ENCODE data around the gene GPATCH8. TPM values are rescaled to one million over a fixed set of nuclear protein-coding genes. Genes with fewer than 3 reads are reported as not detected.

GPATCH8 gene
- total and polyA plus RNA-seq, 2 of the 8 experiments (the other 6 are each of a cell fraction or from before 2014, with no cell fraction given), result 20.5 to 58.1 TPM

- Histone ChIP-seq H2BK120ac (replicated peaks; ENCODE audit: low read depth, low read length) (no peak overlapping the region), H3K36me3 (ENCODE audit: control insufficient read depth in 2 of 4, insufficient read depth in 4 of 4, low read length in 3 of 4) (no peaks in the 10 kb centered on the region), H2BK12ac (ENCODE audit: low read depth, low read length) (0 out of 2 replicates have a peak overlapping the region, but pooled peaks have one; percentile 6), H3K4ac (replicated peaks; ENCODE audit: insufficient read length, low read depth, low read length) (no peak overlapping the region), H2AK5ac (ENCODE audit: low read depth, low read length) (no peak overlapping the region), H2AFZ (ENCODE audit: low read length) (no peak overlapping the region), H2BK20ac (ENCODE audit: low read length) (no peak overlapping the region), H3K23me2 (ENCODE audit: low read depth, low read length) (peaks cover 5% of the 10 kb centered on the region; the same call in 1 of the 2 replicates), H3K79me2 (ENCODE audit: control insufficient read depth in 1 of 2, insufficient read depth in 2 of 2, low read length in 2 of 2) (no peaks in the 10 kb centered on the region), H3K4me3 (ENCODE audit: extremely low read depth in 1 of 4, insufficient read depth in 2 of 4, low read depth in 3 of 4, low read length in 4 of 4) (peak overlapping the region in 1 of 4 experiments; percentile 44; a peak in 1 of 8 replicates), H3K9ac (replicated peaks in 1 of 4; ENCODE audit: extremely low read depth in 1 of 4, low read depth in 3 of 4, low read length in 3 of 4) (no peak overlapping the region; a peak in 2 of 7 replicates), H3K23ac (ENCODE audit: insufficient read length) (no peak overlapping the region), H4K8ac (ENCODE audit: extremely low read depth, insufficient read depth, low read length) (no peak overlapping the region; the same call in 1 of the 2 replicates), H3K4me2 (ENCODE audit: insufficient read depth in 1 of 2, low read depth in 2 of 2, low read length in 2 of 2) (peak overlapping the region; percentile 45 to 55; a peak in 3 of 4 replicates), H4K20me1 (replicated peaks in 1 of 2; ENCODE audit: control insufficient read depth in 1 of 2, insufficient read depth in 2 of 2, low read length in 2 of 2) (peaks cover 0 to 2% of the 10 kb centered on the region in 2 experiments), H3K4me1 (replicated peaks in 1 of 4; ENCODE audit: control insufficient read depth in 3 of 4, insufficient read depth in 4 of 4, low read length in 3 of 4) (peaks cover 4 to 17% (median 12%) of the 10 kb centered on the region in 4 experiments; a peak in 6 of 7 replicates), H3K18ac (ENCODE audit: extremely low read depth, low read length) (peak overlapping the region; percentile 32; the same call in 1 of the 2 replicates), H4K91ac (replicated peaks; ENCODE audit: insufficient read length, low read length) (peak overlapping the region; percentile 60), H3K56ac (replicated peaks; ENCODE audit: insufficient read length, low read depth, low read length) (no peak overlapping the region), H3K27ac (ENCODE audit: low read depth, low read length) (no peak overlapping the region), H2BK15ac (ENCODE audit: low read length) (no peak overlapping the region), H3K14ac (ENCODE audit: insufficient read length) (no peak overlapping the region), H3K79me1 (ENCODE audit: low read depth, low read length) (no peaks in the 10 kb centered on the region), H4K5ac (ENCODE audit: insufficient read length, low read depth, low read length) (no peak overlapping the region), H3K27me3 (replicated peaks in 1 of 4; ENCODE audit: control insufficient read depth in 3 of 4, extremely low read depth in 1 of 4, insufficient read depth in 3 of 4, low read length in 3 of 4) (no peaks in the 10 kb centered on the region; a peak in 1 of 7 replicates), H3K9me3 (ENCODE audit: insufficient read depth in 2 of 2, low read depth in 1 of 2, low read length in 1 of 2) (no peaks in the 10 kb centered on the region), H2BK5ac (ENCODE audit: low read depth, low read length) (peak overlapping the region; percentile 27; the same call in 1 of the 2 replicates)
- ChIA-PET POLR2A (ENCODE audit: partially characterized antibody) (interaction anchor here (1.0 to 2.7 kb wide), 9 partner anchors 9 to 171 kb away, joined by 3 to 10 read pairs (median 4); partner anchors contain the start of gene FAM171A2), CTCF (ENCODE audit: partially characterized antibody) (interaction anchor here (0.6 to 13.8 kb wide), 20 partner anchors 9 to 503 kb away, joined by 3 to 177 read pairs (median 4); partner anchors contain the start of genes FAM171A2 and ITGA2B)
- no peak for FAIRE-seq
- 76% methylated on average over 21 of the region's 22 CpGs; no CpG with 5 or more reads in 1 of the 2 experiments for WGBS, 2 experiments (ENCODE audit: extremely low coverage in 1 of 2, insufficient coverage in 1 of 2, insufficient read length in 1 of 2, insufficient replicate concordance in 2 of 2, low coverage in 1 of 2, low lambda C conversion rate in 2 of 2, missing lambda C conversion rate in 1 of 2)
- DNase-seq (ENCODE audit: low read depth in 1 of 2, low spot score in 2 of 2), result peak in 1 of 2 experiments; percentile 69
- TF ChIP-seq JUN (IDR thresholded peaks at IDR 0.05; ENCODE audit: low read depth, low read length), result no peak
- no peak for TF ChIP-seq YY1 (IDR thresholded peaks at IDR 0.05; ENCODE audit: low read depth, low read length)
- TF ChIP-seq MAFK (IDR thresholded peaks at IDR 0.05; ENCODE audit: low read depth, low read length), result no peak
- TF ChIP-seq SP2 (IDR thresholded peaks at IDR 0.05; ENCODE audit: low read length), result no peak
- no peak for TF ChIP-seq CHD1 (IDR thresholded peaks at IDR 0.05; ENCODE audit: low read depth, low read length)
- TF ChIP-seq ASH2L (IDR thresholded peaks at IDR 0.05; ENCODE audit: low read length), result no peak
- no peak for TF ChIP-seq HDAC2 (IDR thresholded peaks at IDR 0.05; ENCODE audit: borderline replicate concordance in 1 of 2, low read depth in 2 of 2, low read length in 2 of 2)
- no peak for TF ChIP-seq EP300 (IDR thresholded peaks at IDR 0.05; ENCODE audit: borderline replicate concordance in 1 of 2, low read depth in 2 of 2, low read length in 2 of 2)
- TF ChIP-seq NRF1 (IDR thresholded peaks at IDR 0.05; ENCODE audit: low read depth, low read length), result no peak
- TF ChIP-seq SIRT6 (IDR thresholded peaks at IDR 0.05; ENCODE audit: low read length), result no peak
- no peak for TF ChIP-seq TAF7 (optimal IDR thresholded peaks at IDR 0.05; ENCODE audit: borderline replicate concordance, low read depth, low read length)
Measured at GRCh38 chr17:44375196-44376017, 127.8 kb downstream of the GPATCH8 start.

Data from H1 (cell line).